A673 (cell line): ENCODE data around the gene MYO5B. TPM values are rescaled to one million over a fixed set of nuclear protein-coding genes. Genes with fewer than 3 reads are reported as not detected.
A peak's percentile ranks its signal among the peaks of the same experiment; 100 is the strongest.

Source experiments
- BruUV-seq: library from RNA; stranded (reverse); fragments of 400-500 nt; replicated peaks from 2 replicates; lab custom pipeline; 2021; lab: Mats Ljungman, UMichigan
- CTCF ChIA-PET: fragments of 300-600 bp; sonication (Branson Sonifier 250); formaldehyde crosslinking; loops from one replicate; lab custom pipeline; 2022; ENCODE audit warnings: antibody characterized with exemption; lab: Charles Lee
- POLR2A ChIA-PET: fragments of 300-600 bp; sonication (Branson Sonifier 250); formaldehyde crosslinking; loops from one replicate; lab custom pipeline; 2022; ENCODE audit warnings: antibody characterized with exemption; ENCODE audit not compliant: low non-redundant PET; lab: Charles Lee
- DNase-seq: peaks from one replicate; pipeline ENCODE4 v3.0.0-alpha.2; 2015; ENCODE audit warnings: low spot score
- H3K27ac ChIP-seq: fragments of 200-600 bp; sonication (generic); 2 replicates; pipeline ENCODE4 v1.5.1; 2016; ENCODE audit warnings: mixed run types, low read depth, mild to moderate bottlenecking, mixed read lengths, antibody characterized with exemption, low read length; ENCODE audit not compliant: poor library complexity, severe bottlenecking
- H3K27me3 ChIP-seq: fragments of 200-600 bp; sonication (generic); replicated peaks from 2 replicates; pipeline ENCODE4 v1.6.1; 2017; ENCODE audit warnings: mixed run types, low read depth, mild to moderate bottlenecking, mixed read lengths, antibody characterized with exemption, low read length; ENCODE audit not compliant: insufficient read depth, poor library complexity
- H3K36me3 ChIP-seq: fragments of 200-600 bp; sonication (generic); 2 replicates; pipeline ENCODE4 v1.6.1; 2016; ENCODE audit warnings: mixed run types, mild to moderate bottlenecking, mixed read lengths, antibody characterized with exemption, low read length; ENCODE audit not compliant: insufficient read depth, poor library complexity, severe bottlenecking
- H3K4me1 ChIP-seq: fragments of 200-600 bp; sonication (generic); 2 replicates; pipeline ENCODE4 v1.6.1; 2017; ENCODE audit warnings: mixed run types, mild to moderate bottlenecking, mixed read lengths, antibody characterized with exemption, low read length; ENCODE audit not compliant: insufficient read depth, poor library complexity, severe bottlenecking
- H3K4me3 ChIP-seq: fragments of 200-600 bp; sonication (generic); 2 replicates; pipeline ENCODE4 v1.5.1; 2016; ENCODE audit warnings: low read depth, mixed run types, mild to moderate bottlenecking, mixed read lengths, low read length; ENCODE audit not compliant: poor library complexity, severe bottlenecking
- H3K9me3 ChIP-seq: fragments of 200-600 bp; sonication (generic); 2 replicates; pipeline ENCODE4 v1.6.1; 2016; ENCODE audit warnings: mixed run types, low read depth, mild to moderate bottlenecking, mixed read lengths, antibody characterized with exemption, low read length; ENCODE audit not compliant: poor library complexity, severe bottlenecking
- CTCF ChIP-seq: fragments of 300-800, 200-600 bp; sonication (generic); conservative IDR thresholded peaks from 2 replicates; pipeline ENCODE4 v1.5.1; 2017; ENCODE audit warnings: low read depth, mild to moderate bottlenecking, antibody characterized with exemption, low read length, moderate library complexity, mixed read lengths
- EZH2 ChIP-seq: fragments of 200-600 bp; sonication (generic); IDR thresholded peaks from 2 replicates; pipeline ENCODE4 v1.6.1; 2017; ENCODE audit warnings: borderline replicate concordance, low read depth, mild to moderate bottlenecking, mixed read lengths, antibody characterized with exemption, low read length; ENCODE audit not compliant: poor library complexity, severe bottlenecking
- intact Hi-C: fragments of 100-400 bp; cut with micrococcal nuclease; formaldehyde crosslinking; loops from one replicate; pipeline ENCODE4 v1.10.0; 2022; ENCODE audit not compliant: unreplicated experiment
- total RNA-seq: library from RNA; stranded (reverse); gene quantifications from 2 replicates; pipeline ENCODE4 v1.2.3, GENCODE V29; 2021

The MYO5B gene
- total RNA-seq, 1 experiment from 2014 or later, result 0.30 TPM

GRCh38 chr18:50151926-50152325, 43.0 kb downstream of the MYO5B start:
- ChIA-PET CTCF (no interaction called here), POLR2A (no interaction called here)
- BruUV-seq, result no TSS peak
- Histone ChIP-seq H3K27ac (no peak overlapping the region), H3K4me3 (no peak overlapping the region), H3K36me3 (no peaks in the 10 kb centered on the region), H3K4me1 (no peaks in the 10 kb centered on the region), H3K9me3 (no peaks in the 10 kb centered on the region), H3K27me3 (peaks cover 3% of the 10 kb centered on the region)
- no peak for TF ChIP-seq CTCF
- no peak for TF ChIP-seq EZH2
- DNase-seq, result peak; percentile 19
- intact Hi-C loops, result no loop called here

GRCh38 chr18:50144540-50144939, 50.4 kb downstream of the MYO5B start:
- intact Hi-C loops, result no loop called here
- POLR2A ChIA-PET, result no interaction called here
- no TSS peak for BruUV-seq

GRCh38 chr18:50143886-50144285, 51.1 kb downstream of the MYO5B start:
- H3K4me3 ChIP-seq, result no peak overlapping the region
- ChIA-PET POLR2A (no interaction called here), CTCF (no interaction called here)
- no TSS peak for BruUV-seq
- peaks cover 59% of the 10 kb centered on the region for H3K27me3 ChIP-seq
- no peak for TF ChIP-seq EZH2
- no peak for TF ChIP-seq CTCF
- H3K4me1 ChIP-seq, result no peaks in the 10 kb centered on the region
- H3K27ac ChIP-seq, result no peak overlapping the region
- no peak for DNase-seq
- H3K9me3 ChIP-seq, result no peaks in the 10 kb centered on the region
- intact Hi-C loops, result no loop called here
- H3K36me3 ChIP-seq, result no peaks in the 10 kb centered on the region

More at GRCh38 chr18:50144540-50144939, 50.4 kb downstream of the MYO5B start:
- Histone ChIP-seq H3K27me3 (peaks cover 52% of the 10 kb centered on the region), H3K4me3 (no peak overlapping the region), H3K9me3 (no peaks in the 10 kb centered on the region), H3K4me1 (no peaks in the 10 kb centered on the region), H3K36me3 (no peaks in the 10 kb centered on the region), H3K27ac (no peak overlapping the region)
- TF ChIP-seq CTCF, result no peak
- no peak for TF ChIP-seq EZH2
- CTCF ChIA-PET, result no interaction called here
- DNase-seq, result no peak
